H1 (cell line): ENCODE results near the gene SNAP25. TPM values are rescaled to one million over a fixed set of nuclear protein-coding genes. Genes with fewer than 3 reads are reported as not detected.

ENCODE experiments used
- BRCA1 ChIP-seq: IDR thresholded peaks from 2 replicates; pipeline ENCODE4 v1.6.1; 2012; ENCODE audit warnings: low read depth, low read length, improper control_type of control experiment
- CTBP2 ChIP-seq: IDR thresholded peaks from 2 replicates; pipeline ENCODE4 v1.7.0; 2011; ENCODE audit warnings: borderline replicate concordance, mild to moderate bottlenecking, moderate library complexity, mixed read lengths, low read length; ENCODE audit not compliant: insufficient read depth, insufficient read length
- KDM1A ChIP-seq: fragments of 200-600, 300-600 bp; sonication (generic); IDR thresholded peaks from 2 replicates; pipeline ENCODE4 v1.7.1; 2016; ENCODE audit warnings: mild to moderate bottlenecking, low read length, borderline replicate concordance
- POLR2AphosphoS5 ChIP-seq: IDR thresholded peaks from 2 replicates; pipeline ENCODE4 v1.6.1; 2011; ENCODE audit warnings: low read depth, low read length
- RFX5 ChIP-seq: IDR thresholded peaks from 2 replicates; pipeline ENCODE4 v1.6.1; 2011; ENCODE audit warnings: low read depth, low read length, improper control_type of control experiment, borderline replicate concordance
- SRF ChIP-seq: IDR thresholded peaks from 2 replicates; pipeline ENCODE4 v1.6.1; 2011; ENCODE audit warnings: mild to moderate bottlenecking, low read depth, low read length, moderate library complexity
- TAF1 ChIP-seq: IDR thresholded peaks from 2 replicates; pipeline ENCODE4 v1.6.1; 2011; ENCODE audit warnings: mild to moderate bottlenecking, low read depth, low read length
- polyA plus RNA-seq, 7 experiments: library from polyadenylated mRNA; depleted of rRNA in 3 of 7; stranded (reverse) in 5 of 7; unstranded in 2 of 7; fragments of >200 nt in 5 of 7; fragments of 200-250 nt in 2 of 7; gene quantifications; 1 replicate in 5 of 7; 2 replicates in 1 of 7; 4 replicates in 1 of 7; pipeline versions ENCODE4 v1.2.1 to v1.2.3, GENCODE V29; 2011 to 2013; ENCODE audit warnings: missing spikeins in 2 of 7, mixed read lengths in 2 of 7
- total RNA-seq: library from RNA; stranded (reverse); fragmentation: NEBNext Ultra II Directional; extraction: Animal tissue kit (Norgen Biotek cat#: 25700); gene quantifications from 2 replicates; pipeline ENCODE4 v1.2.1, GENCODE V29; 2021

SNAP25 gene
- total and polyA plus RNA-seq, 2 of the 8 experiments (the other 6 are each of a cell fraction or from before 2014, with no cell fraction given) = 0.51 to 0.52 TPM

DNA sequence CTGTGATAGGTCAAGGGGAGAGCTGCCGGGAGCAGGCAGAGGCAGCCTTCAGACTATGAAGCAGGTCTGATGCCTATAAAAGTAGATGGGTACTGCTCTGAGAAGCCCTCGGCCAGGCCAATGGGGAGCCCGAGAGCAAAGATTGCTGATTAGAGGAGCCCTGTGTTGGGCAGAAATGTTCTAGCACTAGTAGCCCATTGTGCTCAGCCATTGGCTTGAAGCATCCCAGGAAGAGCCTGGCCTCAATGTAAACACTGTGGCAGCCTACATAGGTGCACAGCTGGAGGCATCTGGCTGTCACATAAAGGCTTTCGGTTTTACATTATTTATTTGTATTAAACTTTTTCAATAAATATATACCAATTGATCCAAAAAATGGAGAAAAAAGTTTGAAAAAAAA, 67.7 kb downstream of the SNAP25 start (continued):
- TF ChIP-seq RFX5 = no peak
- no peak for TF ChIP-seq SRF
- no peak for TF ChIP-seq POLR2AphosphoS5
- TF ChIP-seq KDM1A = no peak
- no peak for TF ChIP-seq TAF1
- TF ChIP-seq CTBP2 = no peak
- TF ChIP-seq BRCA1 = no peak
